Stimulated activated naive CD8-positive, alpha-beta T cell treated with anti-CD3 and anti-CD28 coated beads, Interleukin-15, amount 100 ng/mL, for 72 hours (primary cell): ENCODE data around the gene CXorf58.

Experiments used
- ATAC-seq: fragments of 150-1000 bp; cut with Tn5 transposase; 2 replicates; pipeline ENCODE4 v1.10.0; 2021; ENCODE audit warnings: mild to moderate bottlenecking, moderate library complexity
- DNase-seq, 2 donors: peaks; one replicate each; pipeline ENCODE4 v3.0.0; 2021 to 2022
- H3K27ac Mint-ChIP-seq, 2 donors: one replicate each; pipeline ENCODE4 v1.8.0; 2022; ENCODE audit warnings: mild to moderate bottlenecking in 2 of 2, mixed read lengths in 2 of 2, moderate library complexity in 2 of 2
- H3K27me3 Mint-ChIP-seq: one replicate; pipeline ENCODE4 v1.8.0; 2022; ENCODE audit warnings: mixed read lengths
- H3K4me1 Mint-ChIP-seq: one replicate; pipeline ENCODE4 v1.8.0; 2022; ENCODE audit warnings: mild to moderate bottlenecking, mixed read lengths
- H3K4me3 Mint-ChIP-seq, 2 donors: one replicate each; pipeline ENCODE4 v1.8.0; 2022; ENCODE audit warnings: mild to moderate bottlenecking in 2 of 2, mixed read lengths in 2 of 2, moderate library complexity in 1 of 2
- H3K9me3 Mint-ChIP-seq, 2 donors: one replicate each; pipeline ENCODE4 v1.8.0; 2022; ENCODE audit warnings: mixed read lengths in 2 of 2

The CXorf58 gene

GRCh38 chrX:23978491-23978890 is 70.7 kb downstream of the CXorf58 start:
- Mint-ChIP-seq H3K9me3 (no peaks in the 10 kb centered on the region), H3K4me3 (no peak overlapping the region), H3K27me3 (no peaks in the 10 kb centered on the region), H3K27ac (no peak overlapping the region), H3K4me1 (no peaks in the 10 kb centered on the region)
- ATAC-seq, result no peak
- DNase-seq, result no peak

GRCh38 chrX:23980011-23980441 is 72.2 kb downstream of the CXorf58 start:
- H3K27me3 Mint-ChIP-seq, result no peaks in the 10 kb centered on the region
- no peaks in the 10 kb centered on the region for H3K4me1 Mint-ChIP-seq
- H3K4me3 Mint-ChIP-seq, result no peak overlapping the region
- no peaks in the 10 kb centered on the region for H3K9me3 Mint-ChIP-seq
- ATAC-seq (no peak), DNase-seq (no peak)
- H3K27ac Mint-ChIP-seq, result no peak overlapping the region

- DNase-seq (no peak), ATAC-seq (no peak)
- no peak overlapping the region for H3K4me3 Mint-ChIP-seq
- H3K27me3 Mint-ChIP-seq, result no peaks in the 10 kb centered on the region
- no peaks in the 10 kb centered on the region for H3K9me3 Mint-ChIP-seq
- no peak overlapping the region for H3K27ac Mint-ChIP-seq
- no peaks in the 10 kb centered on the region for H3K4me1 Mint-ChIP-seq
Measured at GRCh38 chrX:23981222-23981621, 73.4 kb downstream of the CXorf58 start.

GRCh38 chrX:23981711-23982110 is 73.9 kb downstream of the CXorf58 start:
- Mint-ChIP-seq H3K4me3 (no peak overlapping the region), H3K9me3 (no peaks in the 10 kb centered on the region)
- ATAC-seq, result no peak

GRCh38 chrX:23982891-23983290 is 75.1 kb downstream of the CXorf58 start:
- Mint-ChIP-seq H3K4me3 (no peak overlapping the region), H3K27ac (no peak overlapping the region), H3K27me3 (no peaks in the 10 kb centered on the region), H3K4me1 (no peaks in the 10 kb centered on the region), H3K9me3 (no peaks in the 10 kb centered on the region)
- no peak for DNase-seq
- no peak for ATAC-seq

More at GRCh38 chrX:23981711-23982110, 73.9 kb downstream of the CXorf58 start:
- Mint-ChIP-seq H3K27ac (no peak overlapping the region), H3K4me1 (no peaks in the 10 kb centered on the region), H3K27me3 (no peaks in the 10 kb centered on the region)
- no peak for DNase-seq
